ENCODE data around the gene ZNF497.

Gene ZNF497

GRCh38 chr19:58400916-58401839, 38.6 kb upstream of the ZNF497 start:
- POLR2A ChIA-PET, result interaction anchor here (1.4 to 1.5 kb wide), 2 partner anchors 8 to 14 kb away, joined by 4 to 10 read pairs; partner anchors contain the start of genes RPS5 and ZNF584
- CTCF ChIA-PET, result no interaction called here
- Histone ChIP-seq H3K4me1 (ENCODE audit: control insufficient read depth, insufficient read depth, low read length) (peaks cover 3% of the 10 kb centered on the region; the same call in 1 of the 2 replicates), H3K9me3 (ENCODE audit: control insufficient read depth, insufficient read depth, low read depth, low read length) (no peaks in the 10 kb centered on the region), H3K27ac (ENCODE audit: extremely low read depth, low read depth, low read length) (peak overlapping the region; percentile 27; the same call in 1 of the 2 replicates), H3K4me3 (ENCODE audit: low read depth, low read length) (peak overlapping the region; percentile 66), H3K36me3 (ENCODE audit: control insufficient read depth in 2 of 2, insufficient read depth in 1 of 2, low read length in 2 of 2) (no peaks in the 10 kb centered on the region; a peak in 1 of 3 replicates)
- TF ChIP-seq ZNF529 (tag by site-specific recombination; IDR thresholded peaks at IDR 0.05; ENCODE audit: insufficient replicate concordance) (no peak), ZNF548 (tag by site-specific recombination; IDR thresholded peaks at IDR 0.05) (no peak), WT1 (tag by site-specific recombination; IDR thresholded peaks at IDR 0.05) (0 out of 2 replicates have a peak, but pooled peaks have one; percentile 10), ZNF660 (tag by site-specific recombination; IDR thresholded peaks at IDR 0.05) (0 out of 2 replicates have a peak, but pooled peaks have one; percentile 37), ZBTB20 (tag by site-specific recombination; IDR thresholded peaks at IDR 0.05) (0 out of 2 replicates have a peak, but pooled peaks have one; percentile 9), SP7 (tag by site-specific recombination; IDR thresholded peaks at IDR 0.05) (peak; percentile 34; the same call in 1 of the 2 replicates), ZNF248 (tag by site-specific recombination; IDR thresholded peaks at IDR 0.05) (no peak), ZNF24 (tag by site-specific recombination; IDR thresholded peaks at IDR 0.05) (no peak), KLF16 (tag by site-specific recombination; IDR thresholded peaks at IDR 0.05) (peak; percentile 25; the same call in 1 of the 2 replicates), ZBTB17 (tag by site-specific recombination; IDR thresholded peaks at IDR 0.05) (peak; percentile 87), HOXA7 (CRISPR knock-in tag; IDR thresholded peaks at IDR 0.05; ENCODE audit: borderline replicate concordance) (no peak), ZNF350 (tag by site-specific recombination; IDR thresholded peaks at IDR 0.05) (no peak), MYNN (tag by site-specific recombination; IDR thresholded peaks at IDR 0.05; ENCODE audit: borderline replicate concordance) (peak; percentile 83; the same call in 1 of the 2 replicates), ELK4 (IDR thresholded peaks at IDR 0.05; ENCODE audit: borderline replicate concordance, low read depth, low read length) (no peak), ZBTB21 (tag by site-specific recombination; IDR thresholded peaks at IDR 0.05) (no peak), ZFP69B (tag by site-specific recombination; IDR thresholded peaks at IDR 0.05) (no peak), ZNF747 (tag by site-specific recombination; IDR thresholded peaks at IDR 0.05) (no peak), ZNF626 (tag by site-specific recombination; IDR thresholded peaks at IDR 0.05) (no peak), ZNF266 (tag by site-specific recombination; IDR thresholded peaks at IDR 0.05; ENCODE audit: low read depth) (no peak)
- TF ChIP-seq, protein P1, sequence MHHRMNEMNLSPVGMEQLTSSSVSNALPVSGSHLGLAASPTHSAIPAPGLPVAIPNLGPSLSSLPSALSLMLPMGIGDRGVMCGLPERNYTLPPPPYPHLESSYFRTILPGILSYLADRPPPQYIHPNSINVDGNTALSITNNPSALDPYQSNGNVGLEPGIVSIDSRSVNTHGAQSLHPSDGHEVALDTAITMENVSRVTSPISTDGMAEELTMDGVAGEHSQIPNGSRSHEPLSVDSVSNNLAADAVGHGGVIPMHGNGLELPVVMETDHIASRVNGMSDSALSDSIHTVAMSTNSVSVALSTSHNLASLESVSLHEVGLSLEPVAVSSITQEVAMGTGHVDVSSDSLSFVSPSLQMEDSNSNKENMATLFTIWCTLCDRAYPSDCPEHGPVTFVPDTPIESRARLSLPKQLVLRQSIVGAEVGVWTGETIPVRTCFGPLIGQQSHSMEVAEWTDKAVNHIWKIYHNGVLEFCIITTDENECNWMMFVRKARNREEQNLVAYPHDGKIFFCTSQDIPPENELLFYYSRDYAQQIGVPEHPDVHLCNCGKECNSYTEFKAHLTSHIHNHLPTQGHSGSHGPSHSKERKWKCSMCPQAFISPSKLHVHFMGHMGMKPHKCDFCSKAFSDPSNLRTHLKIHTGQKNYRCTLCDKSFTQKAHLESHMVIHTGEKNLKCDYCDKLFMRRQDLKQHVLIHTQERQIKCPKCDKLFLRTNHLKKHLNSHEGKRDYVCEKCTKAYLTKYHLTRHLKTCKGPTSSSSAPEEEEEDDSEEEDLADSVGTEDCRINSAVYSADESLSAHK (tag by site-specific recombination; IDR thresholded peaks at IDR 0.05), result peak; percentile 21; the same call in 1 of the 2 replicates
- TF ChIP-seq, protein P2, sequence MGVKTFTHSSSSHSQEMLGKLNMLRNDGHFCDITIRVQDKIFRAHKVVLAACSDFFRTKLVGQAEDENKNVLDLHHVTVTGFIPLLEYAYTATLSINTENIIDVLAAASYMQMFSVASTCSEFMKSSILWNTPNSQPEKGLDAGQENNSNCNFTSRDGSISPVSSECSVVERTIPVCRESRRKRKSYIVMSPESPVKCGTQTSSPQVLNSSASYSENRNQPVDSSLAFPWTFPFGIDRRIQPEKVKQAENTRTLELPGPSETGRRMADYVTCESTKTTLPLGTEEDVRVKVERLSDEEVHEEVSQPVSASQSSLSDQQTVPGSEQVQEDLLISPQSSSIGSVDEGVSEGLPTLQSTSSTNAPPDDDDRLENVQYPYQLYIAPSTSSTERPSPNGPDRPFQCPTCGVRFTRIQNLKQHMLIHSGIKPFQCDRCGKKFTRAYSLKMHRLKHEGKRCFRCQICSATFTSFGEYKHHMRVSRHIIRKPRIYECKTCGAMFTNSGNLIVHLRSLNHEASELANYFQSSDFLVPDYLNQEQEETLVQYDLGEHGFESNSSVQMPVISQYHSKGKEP (tag by site-specific recombination; IDR thresholded peaks at IDR 0.05), result no peak
- TF ChIP-seq, protein P3, sequence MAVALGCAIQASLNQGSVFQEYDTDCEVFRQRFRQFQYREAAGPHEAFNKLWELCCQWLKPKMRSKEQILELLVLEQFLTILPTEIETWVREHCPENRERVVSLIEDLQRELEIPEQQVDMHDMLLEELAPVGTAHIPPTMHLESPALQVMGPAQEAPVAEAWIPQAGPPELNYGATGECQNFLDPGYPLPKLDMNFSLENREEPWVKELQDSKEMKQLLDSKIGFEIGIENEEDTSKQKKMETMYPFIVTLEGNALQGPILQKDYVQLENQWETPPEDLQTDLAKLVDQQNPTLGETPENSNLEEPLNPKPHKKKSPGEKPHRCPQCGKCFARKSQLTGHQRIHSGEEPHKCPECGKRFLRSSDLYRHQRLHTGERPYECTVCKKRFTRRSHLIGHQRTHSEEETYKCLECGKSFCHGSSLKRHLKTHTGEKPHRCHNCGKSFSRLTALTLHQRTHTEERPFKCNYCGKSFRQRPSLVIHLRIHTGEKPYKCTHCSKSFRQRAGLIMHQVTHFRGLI (tag by site-specific recombination; IDR thresholded peaks at IDR 0.05), result no peak
- TF ChIP-seq, protein P4, sequence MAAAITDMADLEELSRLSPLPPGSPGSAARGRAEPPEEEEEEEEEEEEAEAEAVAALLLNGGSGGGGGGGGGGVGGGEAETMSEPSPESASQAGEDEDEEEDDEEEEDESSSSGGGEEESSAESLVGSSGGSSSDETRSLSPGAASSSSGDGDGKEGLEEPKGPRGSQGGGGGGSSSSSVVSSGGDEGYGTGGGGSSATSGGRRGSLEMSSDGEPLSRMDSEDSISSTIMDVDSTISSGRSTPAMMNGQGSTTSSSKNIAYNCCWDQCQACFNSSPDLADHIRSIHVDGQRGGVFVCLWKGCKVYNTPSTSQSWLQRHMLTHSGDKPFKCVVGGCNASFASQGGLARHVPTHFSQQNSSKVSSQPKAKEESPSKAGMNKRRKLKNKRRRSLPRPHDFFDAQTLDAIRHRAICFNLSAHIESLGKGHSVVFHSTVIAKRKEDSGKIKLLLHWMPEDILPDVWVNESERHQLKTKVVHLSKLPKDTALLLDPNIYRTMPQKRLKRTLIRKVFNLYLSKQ (tag by site-specific recombination; IDR thresholded peaks at IDR 0.05; ENCODE audit: borderline replicate concordance), result no peak
- TF ChIP-seq, protein P5, sequence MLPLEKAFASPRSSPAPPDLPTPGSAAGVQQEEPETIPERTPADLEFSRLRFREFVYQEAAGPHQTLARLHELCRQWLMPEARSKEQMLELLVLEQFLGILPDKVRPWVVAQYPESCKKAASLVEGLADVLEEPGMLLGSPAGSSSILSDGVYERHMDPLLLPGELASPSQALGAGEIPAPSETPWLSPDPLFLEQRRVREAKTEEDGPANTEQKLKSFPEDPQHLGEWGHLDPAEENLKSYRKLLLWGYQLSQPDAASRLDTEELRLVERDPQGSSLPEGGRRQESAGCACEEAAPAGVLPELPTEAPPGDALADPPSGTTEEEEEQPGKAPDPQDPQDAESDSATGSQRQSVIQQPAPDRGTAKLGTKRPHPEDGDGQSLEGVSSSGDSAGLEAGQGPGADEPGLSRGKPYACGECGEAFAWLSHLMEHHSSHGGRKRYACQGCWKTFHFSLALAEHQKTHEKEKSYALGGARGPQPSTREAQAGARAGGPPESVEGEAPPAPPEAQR (tag by site-specific recombination; IDR thresholded peaks at IDR 0.05), result no peak
- TF ChIP-seq, protein P6, sequence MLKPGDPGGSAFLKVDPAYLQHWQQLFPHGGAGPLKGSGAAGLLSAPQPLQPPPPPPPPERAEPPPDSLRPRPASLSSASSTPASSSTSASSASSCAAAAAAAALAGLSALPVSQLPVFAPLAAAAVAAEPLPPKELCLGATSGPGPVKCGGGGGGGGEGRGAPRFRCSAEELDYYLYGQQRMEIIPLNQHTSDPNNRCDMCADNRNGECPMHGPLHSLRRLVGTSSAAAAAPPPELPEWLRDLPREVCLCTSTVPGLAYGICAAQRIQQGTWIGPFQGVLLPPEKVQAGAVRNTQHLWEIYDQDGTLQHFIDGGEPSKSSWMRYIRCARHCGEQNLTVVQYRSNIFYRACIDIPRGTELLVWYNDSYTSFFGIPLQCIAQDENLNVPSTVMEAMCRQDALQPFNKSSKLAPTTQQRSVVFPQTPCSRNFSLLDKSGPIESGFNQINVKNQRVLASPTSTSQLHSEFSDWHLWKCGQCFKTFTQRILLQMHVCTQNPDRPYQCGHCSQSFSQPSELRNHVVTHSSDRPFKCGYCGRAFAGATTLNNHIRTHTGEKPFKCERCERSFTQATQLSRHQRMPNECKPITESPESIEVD (tag by site-specific recombination; IDR thresholded peaks at IDR 0.05), result no peak
